HepG2 (cell line): Measurements from ENCODE around the gene CAB39. TPM values are rescaled to one million over a fixed set of nuclear protein-coding genes. Genes with fewer than 3 reads are reported as not detected.

Experiments
- ADNP ChIP-seq: sonication (generic); formaldehyde crosslinking; IDR thresholded peaks from 2 replicates; pipeline ENCODE4 v1.4.0; 2020; ENCODE audit warnings: missing genetic modification reagents
- ATF7 ChIP-seq, 2 experiments: fragments of 450-650 bp in 1 of 2; sonication (generic) in 1 of 2; formaldehyde crosslinking in 1 of 2; IDR thresholded peaks; 2 replicates each; pipeline versions ENCODE4 v1.4.0 to v1.6.1; 2016 to 2020; ENCODE audit warnings: antibody characterized with exemption in 1 of 2, mild to moderate bottlenecking in 1 of 2, missing genetic modification reagents in 1 of 2
- MXI1 ChIP-seq: IDR thresholded peaks from 3 replicates; pipeline ENCODE4 v1.6.1; 2012; ENCODE audit warnings: low read depth, low read length, inconsistent platforms, borderline replicate concordance
- PRPF4 ChIP-seq: fragments of 200-400 bp; formaldehyde crosslinking; IDR thresholded peaks from 2 replicates; pipeline ENCODE4 v1.6.1; 2016; ENCODE audit warnings: low read length, low read depth; ENCODE audit not compliant: poor library complexity, severe bottlenecking
- ZNF331 ChIP-seq: sonication (generic); formaldehyde crosslinking; IDR thresholded peaks from 2 replicates; pipeline ENCODE4 v1.4.0; 2020; ENCODE audit warnings: missing genetic modification reagents
- polyA plus RNA-seq, 8 experiments: library from polyadenylated mRNA; depleted of rRNA in 3 of 8; stranded (reverse) in 7 of 8; unstranded in 1 of 8; fragments of >200 nt; fragmentation: Illumina TruSeq in 4 of 8; extraction: Trizol in 4 of 8; gene quantifications; 2 replicates each; pipeline versions ENCODE4 v1.2.1 to v1.2.3, GENCODE V29; 2011 to 2016; ENCODE audit warnings: low read depth in 4 of 8, missing spikeins in 1 of 8, mixed read lengths in 1 of 8; ENCODE audit not compliant: insufficient read depth in 1 of 8
- total RNA-seq, 5 experiments: library from RNA; depleted of rRNA; stranded (reverse); fragments of >200 nt; fragmentation: Illumina TruSeq; extraction: Trizol; gene quantifications; 2 replicates each; pipeline ENCODE4 v1.2.3, GENCODE V29; 2016; ENCODE audit warnings: low read depth in 1 of 5
- TF ChIP-seq, protein P1 (sequence below): sonication (generic); formaldehyde crosslinking; IDR thresholded peaks from 2 replicates; pipeline ENCODE4 v1.4.0; 2020; ENCODE audit warnings: mild to moderate bottlenecking, missing genetic modification reagents, borderline replicate concordance
- TF ChIP-seq, protein P2 (sequence below): sonication (generic); formaldehyde crosslinking; IDR thresholded peaks from 2 replicates; pipeline ENCODE4 v1.5.0; 2020; ENCODE audit warnings: mild to moderate bottlenecking, missing genetic modification reagents, borderline replicate concordance
- TF ChIP-seq, protein P3 (sequence below): sonication (generic); formaldehyde crosslinking; conservative IDR thresholded peaks from 2 replicates; pipeline ENCODE4 v1.4.0; 2020; ENCODE audit warnings: missing genetic modification reagents
- TF ChIP-seq, protein P4 (sequence below): sonication (generic); formaldehyde crosslinking; IDR thresholded peaks from 2 replicates; pipeline ENCODE4 v1.9.0; 2021; ENCODE audit warnings: missing genetic modification reagents, mild to moderate bottlenecking, borderline replicate concordance
- TF ChIP-seq, protein P5 (sequence below), 2 experiments: sonication (generic) in 1 of 2; formaldehyde crosslinking in 1 of 2; IDR thresholded peaks; 2 replicates each; pipeline versions ENCODE4 v1.5.1 to v1.6.1; 2011 to 2020; ENCODE audit warnings: borderline replicate concordance in 1 of 2, low read depth in 1 of 2, low read length in 1 of 2, mild to moderate bottlenecking in 1 of 2, missing genetic modification reagents in 1 of 2, moderate library complexity in 1 of 2

The CAB39 gene
- total and polyA plus RNA-seq, 2 of the 13 experiments (the other 11 are each of a cell fraction or from before 2014, with no cell fraction given), result 19.3 to 45.3 TPM

DNA sequence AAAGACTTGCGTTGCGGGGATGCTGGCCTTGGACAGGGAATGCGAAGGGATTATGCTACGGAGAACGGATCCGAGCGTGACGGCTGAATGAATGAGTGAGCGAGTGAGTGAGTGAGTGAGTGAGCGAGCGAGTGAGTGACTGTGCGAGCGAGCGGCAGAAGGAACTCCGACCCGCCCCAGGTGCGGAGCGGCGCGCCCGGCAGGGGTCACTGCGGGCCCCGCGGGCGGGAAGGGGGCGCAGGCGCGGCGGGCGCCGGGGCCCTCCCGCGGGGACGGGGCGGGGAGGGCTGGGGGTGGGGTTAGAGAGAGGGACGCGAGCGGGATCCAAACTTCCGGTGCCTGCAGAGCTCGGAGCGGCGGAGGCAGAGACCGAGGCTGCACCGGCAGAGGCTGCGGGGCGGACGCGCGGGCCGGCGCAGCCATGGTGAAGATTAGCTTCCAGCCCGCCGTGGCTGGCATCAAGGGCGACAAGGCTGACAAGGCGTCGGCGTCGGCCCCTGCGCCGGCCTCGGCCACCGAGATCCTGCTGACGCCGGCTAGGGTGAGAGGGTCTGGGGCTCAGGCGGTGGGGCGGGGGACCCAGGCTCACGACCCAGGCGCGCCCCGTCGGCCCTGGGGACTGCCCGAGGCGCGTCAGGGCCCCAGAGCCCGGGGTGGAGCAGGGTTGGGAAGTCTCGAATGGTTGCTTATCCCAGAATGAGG is 152.1 kb downstream of the CAB39 start, which contains the start of gene ITM2C (continued):
- TF ChIP-seq, protein P1, sequence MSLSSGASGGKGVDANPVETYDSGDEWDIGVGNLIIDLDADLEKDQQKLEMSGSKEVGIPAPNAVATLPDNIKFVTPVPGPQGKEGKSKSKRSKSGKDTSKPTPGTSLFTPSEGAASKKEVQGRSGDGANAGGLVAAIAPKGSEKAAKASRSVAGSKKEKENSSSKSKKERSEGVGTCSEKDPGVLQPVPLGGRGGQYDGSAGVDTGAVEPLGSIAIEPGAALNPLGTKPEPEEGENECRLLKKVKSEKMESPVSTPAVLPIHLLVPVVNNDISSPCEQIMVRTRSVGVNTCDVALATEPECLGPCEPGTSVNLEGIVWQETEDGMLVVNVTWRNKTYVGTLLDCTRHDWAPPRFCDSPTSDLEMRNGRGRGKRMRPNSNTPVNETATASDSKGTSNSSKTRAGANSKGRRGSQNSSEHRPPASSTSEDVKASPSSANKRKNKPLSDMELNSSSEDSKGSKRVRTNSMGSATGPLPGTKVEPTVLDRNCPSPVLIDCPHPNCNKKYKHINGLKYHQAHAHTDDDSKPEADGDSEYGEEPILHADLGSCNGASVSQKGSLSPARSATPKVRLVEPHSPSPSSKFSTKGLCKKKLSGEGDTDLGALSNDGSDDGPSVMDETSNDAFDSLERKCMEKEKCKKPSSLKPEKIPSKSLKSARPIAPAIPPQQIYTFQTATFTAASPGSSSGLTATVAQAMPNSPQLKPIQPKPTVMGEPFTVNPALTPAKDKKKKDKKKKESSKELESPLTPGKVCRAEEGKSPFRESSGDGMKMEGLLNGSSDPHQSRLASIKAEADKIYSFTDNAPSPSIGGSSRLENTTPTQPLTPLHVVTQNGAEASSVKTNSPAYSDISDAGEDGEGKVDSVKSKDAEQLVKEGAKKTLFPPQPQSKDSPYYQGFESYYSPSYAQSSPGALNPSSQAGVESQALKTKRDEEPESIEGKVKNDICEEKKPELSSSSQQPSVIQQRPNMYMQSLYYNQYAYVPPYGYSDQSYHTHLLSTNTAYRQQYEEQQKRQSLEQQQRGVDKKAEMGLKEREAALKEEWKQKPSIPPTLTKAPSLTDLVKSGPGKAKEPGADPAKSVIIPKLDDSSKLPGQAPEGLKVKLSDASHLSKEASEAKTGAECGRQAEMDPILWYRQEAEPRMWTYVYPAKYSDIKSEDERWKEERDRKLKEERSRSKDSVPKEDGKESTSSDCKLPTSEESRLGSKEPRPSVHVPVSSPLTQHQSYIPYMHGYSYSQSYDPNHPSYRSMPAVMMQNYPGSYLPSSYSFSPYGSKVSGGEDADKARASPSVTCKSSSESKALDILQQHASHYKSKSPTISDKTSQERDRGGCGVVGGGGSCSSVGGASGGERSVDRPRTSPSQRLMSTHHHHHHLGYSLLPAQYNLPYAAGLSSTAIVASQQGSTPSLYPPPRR (CRISPR knock-in tag), result 0 out of 2 replicates have a peak, but pooled peaks have one; percentile 17
- no peak for TF ChIP-seq PRPF4
- 0 out of 2 replicates have a peak, but pooled peaks have one; percentile 63 for TF ChIP-seq ZNF331
- TF ChIP-seq, protein P2, sequence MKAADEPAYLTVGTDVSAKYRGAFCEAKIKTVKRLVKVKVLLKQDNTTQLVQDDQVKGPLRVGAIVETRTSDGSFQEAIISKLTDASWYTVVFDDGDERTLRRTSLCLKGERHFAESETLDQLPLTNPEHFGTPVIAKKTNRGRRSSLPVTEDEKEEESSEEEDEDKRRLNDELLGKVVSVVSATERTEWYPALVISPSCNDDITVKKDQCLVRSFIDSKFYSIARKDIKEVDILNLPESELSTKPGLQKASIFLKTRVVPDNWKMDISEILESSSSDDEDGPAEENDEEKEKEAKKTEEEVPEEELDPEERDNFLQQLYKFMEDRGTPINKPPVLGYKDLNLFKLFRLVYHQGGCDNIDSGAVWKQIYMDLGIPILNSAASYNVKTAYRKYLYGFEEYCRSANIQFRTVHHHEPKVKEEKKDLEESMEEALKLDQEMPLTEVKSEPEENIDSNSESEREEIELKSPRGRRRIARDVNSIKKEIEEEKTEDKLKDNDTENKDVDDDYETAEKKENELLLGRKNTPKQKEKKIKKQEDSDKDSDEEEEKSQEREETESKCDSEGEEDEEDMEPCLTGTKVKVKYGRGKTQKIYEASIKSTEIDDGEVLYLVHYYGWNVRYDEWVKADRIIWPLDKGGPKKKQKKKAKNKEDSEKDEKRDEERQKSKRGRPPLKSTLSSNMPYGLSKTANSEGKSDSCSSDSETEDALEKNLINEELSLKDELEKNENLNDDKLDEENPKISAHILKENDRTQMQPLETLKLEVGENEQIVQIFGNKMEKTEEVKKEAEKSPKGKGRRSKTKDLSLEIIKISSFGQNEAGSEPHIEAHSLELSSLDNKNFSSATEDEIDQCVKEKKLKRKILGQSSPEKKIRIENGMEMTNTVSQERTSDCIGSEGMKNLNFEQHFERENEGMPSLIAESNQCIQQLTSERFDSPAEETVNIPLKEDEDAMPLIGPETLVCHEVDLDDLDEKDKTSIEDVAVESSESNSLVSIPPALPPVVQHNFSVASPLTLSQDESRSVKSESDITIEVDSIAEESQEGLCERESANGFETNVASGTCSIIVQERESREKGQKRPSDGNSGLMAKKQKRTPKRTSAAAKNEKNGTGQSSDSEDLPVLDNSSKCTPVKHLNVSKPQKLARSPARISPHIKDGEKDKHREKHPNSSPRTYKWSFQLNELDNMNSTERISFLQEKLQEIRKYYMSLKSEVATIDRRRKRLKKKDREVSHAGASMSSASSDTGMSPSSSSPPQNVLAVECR (CRISPR knock-in tag), result peak; percentile 85
- TF ChIP-seq, protein P3, sequence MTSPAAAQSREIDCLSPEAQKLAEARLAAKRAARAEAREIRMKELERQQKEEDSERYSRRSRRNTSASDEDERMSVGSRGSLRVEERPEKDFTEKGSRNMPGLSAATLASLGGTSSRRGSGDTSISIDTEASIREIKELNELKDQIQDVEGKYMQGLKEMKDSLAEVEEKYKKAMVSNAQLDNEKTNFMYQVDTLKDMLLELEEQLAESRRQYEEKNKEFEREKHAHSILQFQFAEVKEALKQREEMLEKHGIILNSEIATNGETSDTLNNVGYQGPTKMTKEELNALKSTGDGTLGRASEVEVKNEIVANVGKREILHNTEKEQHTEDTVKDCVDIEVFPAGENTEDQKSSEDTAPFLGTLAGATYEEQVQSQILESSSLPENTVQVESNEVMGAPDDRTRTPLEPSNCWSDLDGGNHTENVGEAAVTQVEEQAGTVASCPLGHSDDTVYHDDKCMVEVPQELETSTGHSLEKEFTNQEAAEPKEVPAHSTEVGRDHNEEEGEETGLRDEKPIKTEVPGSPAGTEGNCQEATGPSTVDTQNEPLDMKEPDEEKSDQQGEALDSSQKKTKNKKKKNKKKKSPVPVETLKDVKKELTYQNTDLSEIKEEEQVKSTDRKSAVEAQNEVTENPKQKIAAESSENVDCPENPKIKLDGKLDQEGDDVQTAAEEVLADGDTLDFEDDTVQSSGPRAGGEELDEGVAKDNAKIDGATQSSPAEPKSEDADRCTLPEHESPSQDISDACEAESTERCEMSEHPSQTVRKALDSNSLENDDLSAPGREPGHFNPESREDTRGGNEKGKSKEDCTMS (CRISPR knock-in tag), result no peak
- TF ChIP-seq, protein P4, sequence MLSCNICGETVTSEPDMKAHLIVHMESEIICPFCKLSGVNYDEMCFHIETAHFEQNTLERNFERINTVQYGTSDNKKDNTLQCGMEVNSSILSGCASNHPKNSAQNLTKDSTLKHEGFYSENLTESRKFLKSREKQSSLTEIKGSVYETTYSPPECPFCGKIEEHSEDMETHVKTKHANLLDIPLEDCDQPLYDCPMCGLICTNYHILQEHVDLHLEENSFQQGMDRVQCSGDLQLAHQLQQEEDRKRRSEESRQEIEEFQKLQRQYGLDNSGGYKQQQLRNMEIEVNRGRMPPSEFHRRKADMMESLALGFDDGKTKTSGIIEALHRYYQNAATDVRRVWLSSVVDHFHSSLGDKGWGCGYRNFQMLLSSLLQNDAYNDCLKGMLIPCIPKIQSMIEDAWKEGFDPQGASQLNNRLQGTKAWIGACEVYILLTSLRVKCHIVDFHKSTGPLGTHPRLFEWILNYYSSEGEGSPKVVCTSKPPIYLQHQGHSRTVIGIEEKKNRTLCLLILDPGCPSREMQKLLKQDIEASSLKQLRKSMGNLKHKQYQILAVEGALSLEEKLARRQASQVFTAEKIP (CRISPR knock-in tag), result no peak
- TF ChIP-seq, protein P5, sequence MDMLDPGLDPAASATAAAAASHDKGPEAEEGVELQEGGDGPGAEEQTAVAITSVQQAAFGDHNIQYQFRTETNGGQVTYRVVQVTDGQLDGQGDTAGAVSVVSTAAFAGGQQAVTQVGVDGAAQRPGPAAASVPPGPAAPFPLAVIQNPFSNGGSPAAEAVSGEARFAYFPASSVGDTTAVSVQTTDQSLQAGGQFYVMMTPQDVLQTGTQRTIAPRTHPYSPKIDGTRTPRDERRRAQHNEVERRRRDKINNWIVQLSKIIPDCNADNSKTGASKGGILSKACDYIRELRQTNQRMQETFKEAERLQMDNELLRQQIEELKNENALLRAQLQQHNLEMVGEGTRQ (IDR thresholded peaks at IDR 0.05; ENCODE audit: low read depth, low read length), result no peak
- TF ChIP-seq, protein P5 (CRISPR knock-in tag; IDR thresholded peaks at IDR 0.05; ENCODE audit: borderline replicate concordance), result no peak
- TF ChIP-seq ATF7 (IDR thresholded peaks at IDR 0.05), result no peak
- TF ChIP-seq ATF7 (CRISPR knock-in tag; IDR thresholded peaks at IDR 0.05), result no peak
- no peak for TF ChIP-seq ADNP (CRISPR knock-in tag)
- peak; percentile 13; the same call in 1 of the 3 replicates for TF ChIP-seq MXI1
